Dedifferentiated amniotic fluid mesenchymal stem cell (primary cell): ENCODE results near the gene PNRC1.
"Not testable (repeated sequence)": the region's sequence is repeated elsewhere in the genome, so short reads cannot be mapped to it uniquely, and the experiment has no call there.

Source experiments
- DNase-seq: peaks from one replicate; pipeline ENCODE4 v3.0.0-alpha.2; 2016; ENCODE audit errors: extremely low spot score

PNRC1 gene

DNA sequence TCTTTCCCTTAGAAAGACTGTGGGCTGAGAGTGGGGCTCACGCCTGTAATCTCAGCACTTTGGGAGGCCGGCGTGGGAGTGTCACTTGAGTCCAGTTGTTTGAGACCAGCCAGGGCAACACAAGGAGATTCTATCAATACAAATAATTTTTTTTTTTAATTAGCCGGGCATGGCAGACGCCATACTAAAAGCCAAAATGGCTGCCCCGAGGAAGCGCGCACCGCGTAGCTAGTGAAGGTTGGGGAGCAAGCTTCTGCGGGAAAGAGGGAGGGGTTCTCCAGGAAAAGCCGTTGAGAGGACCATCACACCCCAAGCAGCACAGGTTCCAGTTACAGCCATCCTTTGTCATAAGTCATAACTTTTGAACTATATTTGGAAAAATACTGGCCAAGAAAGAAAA, 21.3 kb upstream of the PNRC1 start:
- DNase-seq: no peak

DNA sequence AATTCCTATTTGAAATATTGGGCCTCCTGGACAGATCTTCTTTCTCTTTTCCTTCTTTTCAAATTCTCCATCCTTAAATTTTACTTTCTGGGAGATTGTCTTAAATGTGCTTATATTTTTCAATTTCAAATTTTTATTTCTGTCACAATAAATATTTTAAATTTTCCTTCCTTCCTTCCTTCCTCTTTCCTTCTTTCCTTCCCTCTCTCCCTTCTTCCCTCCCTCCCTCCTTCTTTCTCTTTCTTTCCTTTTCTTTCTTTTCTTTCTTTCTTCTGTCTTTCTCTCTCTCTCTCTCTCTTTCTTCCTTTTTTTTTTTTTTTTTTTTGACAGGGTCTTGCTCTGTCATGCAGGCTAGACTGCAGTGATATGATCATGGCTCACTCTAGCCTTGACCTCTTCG, 16.7 kb upstream of the PNRC1 start:
- DNase-seq: no peak

DNA sequence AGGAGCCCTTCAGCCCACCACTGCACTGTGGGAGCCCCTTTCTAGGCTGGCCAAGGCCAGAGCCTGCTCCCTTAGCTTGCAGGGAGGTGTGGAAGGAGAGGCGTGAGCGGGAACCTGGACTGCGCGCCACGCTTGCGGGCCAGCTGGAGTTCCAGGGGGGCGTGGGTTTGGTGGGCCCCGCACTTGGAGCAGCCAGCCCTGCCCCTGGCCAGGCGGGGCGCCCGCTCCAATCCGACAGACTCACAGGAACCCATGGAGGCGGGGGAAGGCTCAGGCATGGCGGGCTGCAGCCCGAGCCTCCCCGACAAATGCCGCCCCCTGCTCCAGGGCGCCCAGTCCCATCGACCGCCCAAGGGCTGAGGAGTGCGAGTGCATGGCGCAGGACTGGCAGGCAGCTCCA, 15.6 kb upstream of the PNRC1 start:
- not testable (repeated sequence) for DNase-seq

DNA sequence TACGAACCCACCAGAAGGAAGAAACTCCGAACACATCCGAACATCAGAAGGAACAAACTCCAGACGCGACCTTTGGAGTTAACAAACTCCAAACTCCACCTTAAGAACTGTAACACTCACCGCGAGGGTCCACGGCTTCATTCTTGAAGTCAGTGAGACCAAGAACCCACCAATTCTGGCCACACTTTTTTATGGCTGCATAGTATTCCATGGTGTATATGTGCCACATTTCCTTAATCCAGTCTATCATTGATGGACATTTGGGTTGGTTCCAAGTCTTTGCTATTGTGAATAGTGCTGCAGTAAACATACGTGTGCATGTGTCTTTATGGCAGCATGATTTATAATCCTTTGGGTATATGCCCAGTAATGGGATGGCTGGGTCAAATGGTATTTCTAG, 14.4 kb upstream of the PNRC1 start:
- DNase-seq: not testable (repeated sequence)

DNA sequence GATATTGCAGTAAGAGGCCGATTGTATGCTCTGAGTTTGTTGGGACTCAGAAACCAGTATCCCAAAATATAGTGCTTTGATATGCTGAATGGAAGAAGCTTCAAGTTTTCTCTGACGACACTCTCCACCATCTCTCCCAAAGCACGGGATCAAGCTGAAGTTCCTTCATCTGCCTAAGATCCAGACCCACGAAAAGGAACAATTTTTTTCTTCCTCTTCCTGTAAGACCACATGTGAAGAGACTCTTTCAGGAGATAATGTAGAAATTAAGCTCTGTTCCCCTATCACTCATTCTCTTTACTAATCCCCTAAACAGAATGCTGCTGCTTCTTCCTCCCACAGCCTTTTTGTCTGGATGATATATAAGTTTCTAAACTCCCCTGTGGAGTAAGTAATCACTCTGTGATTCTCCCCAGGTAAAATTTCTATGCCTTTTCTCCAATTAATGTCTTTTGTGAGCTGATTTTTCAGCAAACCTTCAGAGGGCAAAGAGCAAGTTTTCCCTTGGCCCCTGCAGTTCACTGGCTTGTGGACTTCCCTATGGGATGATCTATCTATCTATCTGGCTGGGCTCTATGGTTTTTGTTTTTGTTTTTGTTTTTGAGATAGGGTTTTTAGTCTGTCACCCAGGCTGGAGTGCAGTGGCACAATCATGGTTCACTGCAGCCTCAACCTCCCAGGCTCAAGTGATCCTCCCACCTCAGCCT, 13.5 kb upstream of the PNRC1 start:
- DNase-seq: no peak

DNA sequence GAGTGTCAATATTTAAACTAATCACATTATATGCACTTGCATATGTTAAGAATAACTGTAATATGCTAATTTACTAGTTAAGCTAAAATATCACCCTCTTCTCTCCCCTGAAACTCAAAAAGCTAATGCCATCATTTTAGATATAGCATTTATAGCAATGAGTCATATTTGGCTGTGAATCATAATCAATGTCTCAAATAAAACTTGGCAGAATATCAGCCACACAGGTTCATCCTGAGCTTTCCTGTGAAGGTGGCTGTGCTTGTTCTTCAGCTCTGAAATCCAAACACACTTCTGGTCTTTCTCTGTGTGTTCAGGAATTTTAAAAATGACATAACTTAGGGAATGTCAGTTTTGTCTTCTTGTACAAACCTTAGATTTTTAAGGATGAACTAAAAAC, 12.8 kb upstream of the PNRC1 start:
- DNase-seq: no peak

DNA sequence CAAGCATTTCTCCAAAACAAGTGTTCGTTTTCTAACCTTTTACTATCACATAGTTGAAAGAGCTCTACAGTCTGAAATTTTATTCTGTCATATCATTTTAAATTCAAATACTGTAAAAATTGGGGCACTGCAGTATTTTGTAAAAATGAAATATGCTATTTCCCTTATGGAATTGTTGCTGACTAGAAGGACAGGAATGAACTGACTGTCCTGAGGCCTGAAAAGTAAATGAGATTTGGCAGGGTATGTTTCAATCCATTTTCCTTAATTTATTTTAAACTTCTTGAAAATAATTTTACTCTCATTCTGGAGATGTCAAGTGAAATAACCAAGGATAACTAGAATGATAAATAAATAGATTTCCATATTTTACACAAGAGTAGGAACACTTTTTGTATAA, 11.9 kb upstream of the PNRC1 start:
- no peak for DNase-seq

DNA sequence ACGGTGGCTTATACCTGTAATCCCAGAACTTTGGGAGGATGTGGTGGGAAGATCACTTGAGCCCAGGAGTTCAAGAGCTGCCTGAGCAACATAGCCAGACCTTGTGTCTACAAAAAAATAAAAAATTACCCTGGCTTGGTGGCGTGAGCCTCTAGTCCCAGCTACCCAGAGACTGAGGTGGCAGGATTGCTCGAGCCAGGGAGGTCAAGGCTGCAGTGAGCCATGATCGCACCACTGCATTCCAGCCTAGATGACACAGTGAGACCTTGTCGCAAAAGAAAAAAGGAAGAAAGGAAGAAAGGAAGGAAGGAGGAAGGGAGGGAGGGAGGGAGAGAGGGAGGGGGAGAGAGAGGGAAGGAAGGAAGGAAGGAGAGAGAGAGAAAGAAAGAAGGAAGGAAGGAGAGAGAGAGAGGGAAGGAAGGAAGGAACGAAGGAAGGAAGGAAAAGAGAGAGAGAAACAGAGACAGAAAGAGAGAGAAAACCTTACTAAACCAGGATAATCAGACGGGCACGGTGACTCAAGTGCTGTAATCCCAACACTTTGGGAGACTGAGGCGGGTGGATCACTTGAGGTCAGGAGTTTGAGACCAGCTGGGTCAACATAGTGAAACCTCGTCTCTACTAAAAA, 10.9 kb upstream of the PNRC1 start:
- no peak for DNase-seq

DNA sequence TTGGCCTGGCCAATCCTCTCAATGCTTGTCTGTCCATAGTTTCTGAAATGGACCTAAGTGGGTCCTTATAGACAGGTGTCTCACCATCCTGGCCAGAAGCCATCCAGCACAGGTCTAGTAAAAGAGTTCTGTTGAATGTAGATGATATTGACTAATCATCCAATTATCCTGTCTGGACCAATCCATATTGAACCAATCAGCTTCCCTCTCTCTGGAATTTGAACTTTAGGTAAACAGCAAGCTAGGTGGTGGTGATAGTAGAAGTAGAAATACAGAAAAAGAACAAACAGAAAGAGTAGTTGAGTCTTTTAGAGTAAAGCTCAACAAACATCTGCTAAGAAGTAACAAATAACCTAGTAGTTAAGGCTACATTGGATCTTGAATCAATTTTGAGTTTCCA, 9.5 kb upstream of the PNRC1 start:
- no peak for DNase-seq

DNA sequence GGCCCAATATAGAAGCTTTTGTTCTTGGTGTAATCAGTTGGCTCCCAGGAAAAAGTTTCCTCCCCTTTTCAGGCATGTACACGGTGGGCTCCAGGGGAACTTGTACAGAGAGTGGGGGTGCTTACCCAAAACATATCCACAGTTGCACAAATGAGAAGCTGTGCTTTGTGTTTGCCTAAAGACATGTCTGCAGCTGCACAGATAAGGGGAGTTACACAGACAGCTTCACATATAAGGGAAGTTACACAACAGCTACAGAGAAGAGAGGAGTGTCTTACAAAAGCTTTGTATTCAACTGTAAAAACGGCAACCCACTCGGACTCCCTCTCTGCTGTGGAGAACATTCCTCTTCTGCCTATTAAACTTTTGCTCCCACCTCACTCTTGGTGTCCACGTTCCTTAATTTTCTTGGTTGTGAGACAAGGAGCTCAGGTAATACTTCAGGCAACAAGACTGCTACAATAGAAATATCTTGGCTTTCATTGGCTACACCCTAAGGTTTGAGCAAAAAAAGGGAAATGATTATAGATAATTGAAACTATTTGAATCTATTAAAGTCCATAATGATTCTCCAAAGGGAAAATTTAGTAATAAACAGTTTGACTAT, 7.4 kb upstream of the PNRC1 start:
- DNase-seq: no peak

DNA sequence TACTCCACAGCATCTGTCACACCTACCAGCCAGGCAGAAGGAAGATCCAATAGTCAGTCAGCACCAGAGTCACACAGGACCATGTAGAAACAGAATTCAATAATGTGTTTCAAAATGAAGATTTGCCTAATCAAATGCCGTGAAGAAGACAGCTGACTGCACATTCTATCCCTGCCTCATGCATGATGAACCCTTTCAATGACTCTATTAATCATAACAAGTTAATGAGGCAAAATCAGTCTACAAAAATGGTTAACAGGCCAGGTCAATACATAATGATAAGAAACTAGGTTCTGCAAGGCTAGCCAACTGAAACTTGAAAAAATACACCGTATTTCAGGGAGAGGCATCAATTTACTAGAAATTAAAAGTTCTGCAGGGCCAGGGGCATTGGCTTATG, 6.7 kb upstream of the PNRC1 start:
- no peak for DNase-seq

DNA sequence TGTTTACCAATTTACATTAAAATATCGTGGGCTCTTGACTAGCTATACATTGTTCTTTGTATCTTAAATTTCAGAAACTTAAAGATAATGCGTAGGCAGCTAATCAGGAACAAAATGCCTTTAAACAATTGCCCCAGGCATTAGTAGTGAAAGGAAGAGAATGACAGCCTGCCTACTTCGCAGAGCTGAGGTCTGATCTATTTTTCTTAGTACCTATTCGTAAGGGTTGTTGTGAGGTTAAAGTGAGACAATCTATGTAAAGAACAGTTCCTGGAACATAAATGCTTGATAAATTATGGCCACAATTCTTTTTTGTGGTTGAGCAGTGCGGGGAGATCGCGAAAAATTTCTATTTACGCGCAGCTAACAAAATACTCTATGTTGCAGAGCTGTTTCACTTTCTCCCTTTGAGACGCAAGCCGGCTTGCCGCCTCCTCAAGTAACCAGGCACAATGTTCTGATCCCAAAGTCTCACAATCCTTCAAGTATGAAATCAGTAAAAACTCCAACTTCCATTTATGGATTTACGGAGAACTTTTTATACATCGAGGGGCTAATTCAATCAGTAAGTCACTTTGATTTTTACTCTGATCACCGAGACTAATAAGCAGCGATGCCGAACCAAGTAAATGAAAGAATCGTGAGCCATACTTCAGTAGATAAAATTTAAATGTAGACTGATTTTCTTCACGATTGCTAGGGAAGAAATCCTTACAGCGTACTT, 878 bp upstream of the PNRC1 start:
- peak; percentile 85 for DNase-seq

DNA sequence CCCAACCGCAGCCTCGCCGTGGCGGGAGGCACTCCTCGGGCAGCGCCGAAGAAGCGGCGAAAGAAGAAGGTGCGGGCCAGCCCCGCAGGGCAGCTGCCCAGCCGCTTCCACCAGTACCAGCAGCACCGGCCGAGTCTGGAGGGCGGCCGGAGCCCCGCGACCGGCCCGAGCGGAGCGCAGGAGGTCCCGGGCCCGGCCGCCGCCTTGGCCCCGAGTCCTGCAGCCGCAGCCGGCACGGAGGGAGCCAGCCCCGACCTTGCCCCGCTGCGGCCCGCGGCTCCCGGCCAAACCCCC, 525 bp downstream of the PNRC1 start:
- no peak for DNase-seq

DNA sequence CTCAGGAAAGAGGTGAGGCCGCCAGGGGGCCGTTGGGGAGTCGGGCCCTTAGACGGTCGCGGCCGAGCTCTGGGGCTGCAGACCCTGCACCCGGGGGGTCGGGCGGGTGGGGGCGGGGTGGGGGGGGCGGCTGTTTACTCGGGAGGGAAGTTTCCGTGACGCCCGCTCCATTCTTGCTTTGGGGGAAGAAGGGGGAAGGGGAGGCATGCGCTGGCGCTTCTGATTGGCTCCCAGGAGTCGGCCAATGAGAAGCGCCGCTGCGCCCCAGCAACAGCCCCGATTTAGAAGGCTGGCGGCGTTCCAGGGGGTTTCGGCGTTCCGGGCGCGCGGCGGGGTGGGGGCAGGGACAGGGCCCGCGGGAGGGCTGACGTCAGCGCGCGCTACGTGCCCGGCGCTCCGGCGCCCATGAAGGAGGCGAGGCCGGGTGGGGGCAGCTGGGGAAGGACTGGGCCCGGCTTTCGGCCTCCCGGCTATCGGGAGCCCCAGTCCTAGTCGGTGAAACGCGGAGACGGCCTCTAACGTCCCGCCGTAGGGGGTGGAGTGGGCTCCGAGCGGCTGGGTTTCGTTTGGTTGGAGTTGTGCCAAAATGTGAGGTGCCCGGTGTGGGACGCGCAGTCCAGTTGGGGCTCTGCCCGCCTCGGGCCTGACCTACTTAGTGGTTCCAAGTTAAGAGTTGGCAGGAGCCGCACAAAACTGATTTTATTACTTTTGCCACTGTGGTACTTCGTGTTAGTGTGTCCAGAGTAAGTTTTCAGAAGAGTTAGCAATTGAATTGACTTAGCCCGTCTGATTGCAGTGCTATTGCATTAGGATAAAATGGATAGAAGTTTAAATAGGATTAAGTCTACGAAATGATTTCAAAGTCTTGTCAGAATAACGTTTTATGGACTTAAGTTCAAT, 1.1 kb downstream of the PNRC1 start:
- DNase-seq: peak; percentile 93

DNA sequence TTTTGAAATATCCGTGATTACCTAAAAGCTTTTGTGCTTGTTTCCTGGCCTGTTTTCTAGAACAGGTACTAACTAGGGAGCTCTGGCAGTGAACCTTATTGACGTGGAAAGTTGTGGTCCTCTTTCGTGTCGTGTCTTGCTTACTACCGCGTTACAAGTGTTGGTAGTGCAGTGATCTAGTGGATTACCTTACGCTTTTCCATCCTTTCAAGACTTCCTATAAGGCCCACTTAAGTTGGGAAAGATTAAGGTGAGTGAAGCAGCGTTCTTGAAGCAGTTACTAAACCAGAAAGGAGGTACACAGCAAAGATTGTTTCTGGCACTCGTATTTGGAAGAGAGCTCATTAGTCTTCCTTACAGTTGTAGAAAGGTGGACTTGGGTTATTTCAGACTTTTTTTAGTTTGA, 1.9 kb downstream of the PNRC1 start:
- peak; percentile 28 for DNase-seq

DNA sequence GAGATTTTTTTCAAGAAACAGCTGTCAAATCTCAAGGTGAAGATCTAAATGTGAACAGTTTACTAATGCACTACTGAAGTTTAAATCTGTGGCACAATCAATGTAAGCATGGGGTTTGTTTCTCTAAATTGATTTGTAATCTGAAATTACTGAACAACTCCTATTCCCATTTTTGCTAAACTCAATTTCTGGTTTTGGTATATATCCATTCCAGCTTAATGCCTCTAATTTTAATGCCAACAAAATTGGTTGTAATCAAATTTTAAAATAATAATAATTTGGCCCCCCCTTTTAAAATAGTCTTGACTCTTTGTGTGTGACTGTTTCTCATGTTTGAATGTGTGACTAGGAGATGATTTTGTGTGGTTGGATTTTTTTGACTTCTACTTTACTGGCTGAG, 4.0 kb downstream of the PNRC1 start:
- DNase-seq: no peak

DNA sequence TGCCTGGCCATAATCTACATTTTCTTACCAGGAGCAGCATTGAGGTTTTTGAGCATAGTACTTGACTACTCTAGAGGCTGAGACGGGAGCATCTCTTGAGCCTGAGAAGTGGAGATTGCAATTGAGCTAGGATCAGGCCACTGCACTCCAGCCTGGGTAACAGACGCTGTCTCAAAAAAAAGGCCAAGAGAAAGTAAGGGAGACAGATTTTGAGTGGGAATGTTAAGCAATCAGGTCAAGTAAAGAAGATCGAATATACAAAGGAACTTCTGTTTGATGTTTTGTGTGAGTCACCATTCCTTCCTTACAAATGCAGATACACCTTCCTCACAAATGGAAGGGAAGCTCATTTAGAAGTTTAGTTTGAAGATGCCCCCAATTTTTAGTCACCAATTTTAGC, 4.4 kb downstream of the PNRC1 start:
- no peak for DNase-seq

DNA sequence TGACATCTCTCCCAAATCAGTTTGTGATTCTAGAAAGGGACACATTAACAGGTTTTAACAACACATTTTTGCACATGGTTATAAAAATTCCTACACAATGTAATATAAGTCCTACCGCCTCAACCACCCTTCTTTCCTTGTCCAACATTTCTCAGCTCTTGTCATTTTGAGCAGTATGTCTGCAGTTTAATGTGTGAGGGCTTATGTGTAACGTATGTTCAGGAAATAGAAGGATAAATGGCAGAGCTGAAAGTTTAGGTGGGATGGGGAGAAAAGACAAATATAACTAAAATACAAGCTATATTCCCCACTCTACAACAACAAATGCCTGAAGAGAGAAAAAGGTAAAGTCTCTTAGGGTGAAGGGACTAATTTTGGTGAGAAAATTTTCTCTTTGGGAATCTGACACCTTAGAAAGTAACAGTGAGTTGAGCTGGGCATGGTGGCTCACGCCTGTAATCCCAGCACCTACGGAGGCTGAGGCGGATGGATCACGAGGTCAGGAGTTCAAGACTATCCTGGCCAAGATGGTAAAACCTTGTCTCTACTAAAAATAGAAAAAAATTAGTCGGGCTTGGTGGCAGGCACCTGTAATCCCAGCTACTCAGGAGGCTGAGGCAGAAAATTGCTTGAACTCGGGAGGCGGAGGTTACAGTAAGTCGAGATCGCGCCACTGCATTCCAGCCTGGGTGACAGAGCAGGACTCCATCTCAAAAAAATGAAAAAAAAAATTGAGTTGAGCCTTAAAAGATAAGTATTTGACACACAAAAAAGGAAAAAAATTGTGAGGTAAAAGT, 5.1 kb downstream of the PNRC1 start:
- no peak for DNase-seq

DNA sequence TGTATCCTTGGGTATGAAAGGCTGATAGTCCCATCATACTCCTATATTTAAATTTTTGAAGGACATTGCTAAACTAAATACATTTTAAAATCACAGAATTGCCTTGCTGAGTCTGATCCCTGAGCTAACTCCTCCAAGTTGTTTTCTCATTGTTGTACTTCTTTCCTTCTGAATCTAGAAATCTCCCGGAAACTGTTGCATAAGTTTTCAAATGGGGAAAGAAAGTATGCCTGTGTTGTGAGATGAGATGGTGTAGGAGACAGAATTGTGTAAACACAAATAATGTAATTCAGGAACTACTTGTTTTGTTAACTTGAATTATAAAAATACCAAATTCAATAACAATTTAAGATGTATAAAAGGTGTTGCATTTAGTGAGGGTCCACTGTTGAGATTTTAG, 7.3 kb downstream of the PNRC1 start:
- no peak for DNase-seq

DNA sequence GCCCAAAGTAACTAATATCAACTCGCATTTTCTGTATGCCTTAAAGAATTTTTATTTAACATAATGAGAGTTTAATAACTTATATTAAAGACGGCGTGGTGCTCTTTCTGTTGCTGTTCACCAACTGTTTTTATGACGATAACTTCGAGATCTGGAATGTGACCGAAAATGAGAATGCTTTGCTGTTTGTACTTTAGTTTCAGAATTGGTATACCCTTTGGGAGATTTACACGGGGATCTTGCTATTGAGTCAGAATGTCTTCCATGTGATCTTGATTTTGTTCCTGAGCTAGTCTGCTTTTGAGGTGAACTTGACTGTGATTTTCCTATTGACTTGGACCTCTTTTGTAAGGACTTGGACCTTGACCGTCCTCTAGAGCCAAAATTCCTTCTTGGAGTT, 17.9 kb downstream of the PNRC1 start:
- no peak for DNase-seq

DNA sequence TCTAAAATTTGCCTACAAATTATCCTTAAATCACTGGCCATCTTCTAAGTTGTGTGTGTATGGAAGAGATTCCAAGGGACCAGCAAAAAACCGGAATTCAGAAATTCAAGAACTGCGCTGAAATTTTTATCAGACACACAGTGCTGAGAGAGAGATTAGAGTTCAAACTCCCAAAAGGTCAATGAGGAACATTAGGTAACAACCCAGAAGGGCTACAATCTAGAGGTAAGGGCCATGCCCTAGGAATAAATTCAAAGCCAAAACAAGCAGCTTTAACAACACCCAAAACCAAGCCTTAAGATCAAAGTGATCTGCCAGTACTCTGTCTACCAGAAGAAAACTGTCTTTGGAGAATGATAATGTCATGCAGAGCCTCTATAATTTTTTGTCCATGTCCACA, 19.6 kb downstream of the PNRC1 start:
- no peak for DNase-seq
